ENCODE results near the gene ISCA2. TPM values are rescaled to one million over a fixed set of nuclear protein-coding genes. Genes with fewer than 3 reads are reported as not detected.
A peak's percentile ranks its signal among the peaks of the same experiment; 100 is the strongest.

ISCA2 gene
- total RNA-seq, 1 donor from 2014 or later = 16.9 TPM

- peaks cover 29% of the 10 kb centered on the region for H3K36me3 Mint-ChIP-seq (ENCODE audit: low read depth)
- TF ChIP-seq CTCF (IDR thresholded peaks at IDR 0.05) = no peak
- peak overlapping the region; percentile 55 for H3K27ac Mint-ChIP-seq (ENCODE audit: unreplicated experiment)
- peaks cover 38% of the 10 kb centered on the region for H3K4me1 Mint-ChIP-seq (ENCODE audit: low read depth)
- no peak overlapping the region for H3K4me3 Mint-ChIP-seq (ENCODE audit: unreplicated experiment)
- no peaks in the 10 kb centered on the region for H3K9me3 Mint-ChIP-seq (ENCODE audit: low read depth)
- no peaks in the 10 kb centered on the region for H3K27me3 Mint-ChIP-seq (ENCODE audit: low read depth)
- peak; percentile 71 for DNase-seq (ENCODE audit: low spot score)
Measured at GRCh38 chr14:74518221-74518620, 24.7 kb downstream of the ISCA2 start.

- H3K27me3 Mint-ChIP-seq (ENCODE audit: low read depth) = no peaks in the 10 kb centered on the region
- peak overlapping the region; percentile 51 for H3K27ac Mint-ChIP-seq (ENCODE audit: unreplicated experiment)
- no peak for TF ChIP-seq CTCF (IDR thresholded peaks at IDR 0.05)
- peaks cover 30% of the 10 kb centered on the region for H3K36me3 Mint-ChIP-seq (ENCODE audit: low read depth)
- H3K4me3 Mint-ChIP-seq (ENCODE audit: unreplicated experiment) = no peak overlapping the region
- no peaks in the 10 kb centered on the region for H3K9me3 Mint-ChIP-seq (ENCODE audit: low read depth)
- DNase-seq (ENCODE audit: low spot score) = peak; percentile 47
- peaks cover 30% of the 10 kb centered on the region for H3K4me1 Mint-ChIP-seq (ENCODE audit: low read depth)
Measured at GRCh38 chr14:74519316-74520074, 25.9 kb downstream of the ISCA2 start.

GRCh38 chr14:74521756-74522155, 28.2 kb downstream of the ISCA2 start:
- no peak overlapping the region for H3K27ac Mint-ChIP-seq (ENCODE audit: unreplicated experiment)
- no peak for TF ChIP-seq CTCF (IDR thresholded peaks at IDR 0.05)

GRCh38 chr14:74522740-74523139, 29.2 kb downstream of the ISCA2 start:
- no peaks in the 10 kb centered on the region for H3K9me3 Mint-ChIP-seq (ENCODE audit: low read depth)
- TF ChIP-seq CTCF (IDR thresholded peaks at IDR 0.05) = no peak
- no peak for DNase-seq (ENCODE audit: low spot score)
- peaks cover 29% of the 10 kb centered on the region for H3K36me3 Mint-ChIP-seq (ENCODE audit: low read depth)
- H3K27ac Mint-ChIP-seq (ENCODE audit: unreplicated experiment) = no peak overlapping the region
- no peaks in the 10 kb centered on the region for H3K27me3 Mint-ChIP-seq (ENCODE audit: low read depth)
- H3K4me1 Mint-ChIP-seq (ENCODE audit: low read depth) = peaks cover 24% of the 10 kb centered on the region
- no peak overlapping the region for H3K4me3 Mint-ChIP-seq (ENCODE audit: unreplicated experiment)

More at GRCh38 chr14:74521756-74522155, 28.2 kb downstream of the ISCA2 start:
- Mint-ChIP-seq H3K4me1 (ENCODE audit: low read depth) (peaks cover 30% of the 10 kb centered on the region), H3K27me3 (ENCODE audit: low read depth) (no peaks in the 10 kb centered on the region), H3K4me3 (ENCODE audit: unreplicated experiment) (no peak overlapping the region), H3K9me3 (ENCODE audit: low read depth) (no peaks in the 10 kb centered on the region), H3K36me3 (ENCODE audit: low read depth) (peaks cover 28% of the 10 kb centered on the region)
- no peak for DNase-seq (ENCODE audit: low spot score)

- H3K4me1 Mint-ChIP-seq (ENCODE audit: low read depth) = peaks cover 20% of the 10 kb centered on the region
- no peak for DNase-seq (ENCODE audit: low spot score)
Measured at GRCh38 chr14:74524076-74524811, 30.7 kb downstream of the ISCA2 start.

More at GRCh38 chr14:74524076-74524811, 30.7 kb downstream of the ISCA2 start:
- no peaks in the 10 kb centered on the region for H3K27me3 Mint-ChIP-seq (ENCODE audit: low read depth)
- H3K36me3 Mint-ChIP-seq (ENCODE audit: low read depth) = peaks cover 25% of the 10 kb centered on the region
- no peak overlapping the region for H3K4me3 Mint-ChIP-seq (ENCODE audit: unreplicated experiment)
- H3K27ac Mint-ChIP-seq (ENCODE audit: unreplicated experiment) = no peak overlapping the region
- no peaks in the 10 kb centered on the region for H3K9me3 Mint-ChIP-seq (ENCODE audit: low read depth)
- TF ChIP-seq CTCF (IDR thresholded peaks at IDR 0.05) = no peak
